GM12873 (cell line): Measurements from ENCODE around the gene TNFRSF14.

Source experiments
- TF ChIP-seq, protein P1 (sequence below): IDR thresholded peaks from 2 replicates; pipeline ENCODE4 v1.5.1; 2012; ENCODE audit warnings: low read depth, mild to moderate bottlenecking, moderate library complexity, low read length, control low read depth; ENCODE audit not compliant: insufficient read depth; ENCODE audit errors: missing control alignments

The TNFRSF14 gene

DNA sequence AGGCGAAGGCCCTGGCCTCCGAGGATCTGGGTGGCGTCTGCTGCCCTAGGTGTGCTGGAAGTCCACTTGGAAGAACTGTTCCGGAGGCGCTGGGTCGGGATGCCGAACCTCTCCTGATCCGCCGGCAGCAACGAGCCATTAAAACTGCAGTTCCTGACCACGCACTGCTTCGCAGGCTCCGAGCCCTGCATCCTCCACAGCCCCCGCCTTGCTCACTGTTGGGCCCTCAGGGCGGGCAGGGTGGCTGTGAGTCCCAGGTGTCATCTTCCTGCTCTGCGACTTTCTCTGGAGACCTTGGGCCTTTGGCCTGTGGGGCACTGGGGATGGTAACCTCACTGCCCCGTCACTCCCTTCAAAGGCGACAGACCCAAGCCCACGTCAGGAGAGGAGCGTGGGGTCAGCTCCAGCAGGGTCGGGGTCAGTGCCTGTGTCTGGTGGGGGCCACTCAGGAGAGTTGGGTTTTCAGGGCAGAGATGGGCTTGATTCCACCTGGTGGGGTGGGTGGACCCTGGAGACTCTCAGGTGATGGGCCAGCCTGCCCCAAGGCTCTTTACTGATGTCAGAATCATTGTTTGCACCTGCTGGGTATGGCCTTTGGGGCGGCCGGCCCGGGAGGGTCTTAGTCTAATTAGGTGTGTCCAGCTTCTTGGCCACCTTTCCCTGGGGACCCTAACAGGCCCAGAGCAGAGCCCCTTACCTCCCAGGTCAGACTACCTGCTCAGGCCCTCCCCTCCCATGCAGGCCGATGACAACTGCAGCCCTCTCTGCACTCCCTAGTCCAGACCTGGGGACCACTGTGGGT lies 33.5 kb downstream of the TNFRSF14 start:
- TF ChIP-seq, protein P1, sequence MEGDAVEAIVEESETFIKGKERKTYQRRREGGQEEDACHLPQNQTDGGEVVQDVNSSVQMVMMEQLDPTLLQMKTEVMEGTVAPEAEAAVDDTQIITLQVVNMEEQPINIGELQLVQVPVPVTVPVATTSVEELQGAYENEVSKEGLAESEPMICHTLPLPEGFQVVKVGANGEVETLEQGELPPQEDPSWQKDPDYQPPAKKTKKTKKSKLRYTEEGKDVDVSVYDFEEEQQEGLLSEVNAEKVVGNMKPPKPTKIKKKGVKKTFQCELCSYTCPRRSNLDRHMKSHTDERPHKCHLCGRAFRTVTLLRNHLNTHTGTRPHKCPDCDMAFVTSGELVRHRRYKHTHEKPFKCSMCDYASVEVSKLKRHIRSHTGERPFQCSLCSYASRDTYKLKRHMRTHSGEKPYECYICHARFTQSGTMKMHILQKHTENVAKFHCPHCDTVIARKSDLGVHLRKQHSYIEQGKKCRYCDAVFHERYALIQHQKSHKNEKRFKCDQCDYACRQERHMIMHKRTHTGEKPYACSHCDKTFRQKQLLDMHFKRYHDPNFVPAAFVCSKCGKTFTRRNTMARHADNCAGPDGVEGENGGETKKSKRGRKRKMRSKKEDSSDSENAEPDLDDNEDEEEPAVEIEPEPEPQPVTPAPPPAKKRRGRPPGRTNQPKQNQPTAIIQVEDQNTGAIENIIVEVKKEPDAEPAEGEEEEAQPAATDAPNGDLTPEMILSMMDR, result no peak

DNA sequence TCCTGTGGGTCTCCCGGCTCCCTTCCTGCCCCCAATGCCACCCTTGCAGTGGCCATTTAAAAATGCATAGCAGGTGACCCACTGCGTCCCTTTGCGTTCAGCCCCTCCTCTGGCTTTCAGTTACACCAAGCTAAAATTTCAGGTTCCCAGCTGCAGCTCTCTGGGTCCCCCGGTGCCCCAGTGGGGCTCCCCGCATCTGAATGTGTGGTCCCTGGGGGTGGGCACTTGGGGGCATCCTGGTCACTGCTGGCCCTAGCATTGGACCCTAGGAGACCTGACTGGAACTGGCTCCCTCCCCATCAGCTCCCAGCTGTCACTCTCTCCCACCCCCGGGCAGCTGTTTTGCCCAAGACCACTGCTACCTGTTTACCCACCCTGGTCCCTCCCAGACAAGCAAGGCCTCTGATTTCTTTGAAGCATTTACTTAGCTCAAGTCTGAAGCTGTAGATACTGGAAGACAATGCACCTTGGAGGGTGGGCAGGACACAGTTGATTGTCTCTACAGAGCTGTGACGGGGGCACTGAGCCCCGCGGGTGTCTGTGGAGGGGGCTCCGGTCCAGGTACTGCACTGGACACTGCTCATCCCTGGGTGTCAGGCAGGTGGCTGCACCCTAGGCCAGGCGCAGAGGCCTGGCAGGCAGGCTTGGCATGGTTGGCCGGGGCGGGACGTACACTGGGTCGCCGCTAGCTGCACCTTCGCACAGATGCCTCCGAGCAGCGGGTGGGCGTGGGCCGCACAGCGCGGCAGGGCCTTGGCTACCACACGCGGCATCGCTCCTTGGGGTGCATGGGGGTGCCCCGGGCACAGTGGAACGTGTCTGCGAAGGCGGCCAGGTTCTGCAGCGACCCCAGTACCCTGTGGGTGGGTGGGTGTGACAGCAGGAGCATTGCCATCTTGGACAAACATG lies 34.3 kb downstream of the TNFRSF14 start:
- TF ChIP-seq, protein P1, result no peak

GRCh38 chr1:2591233-2591580 lies 35.0 kb downstream of the TNFRSF14 start:
- TF ChIP-seq, protein P1, result no peak

GRCh38 chr1:2591581-2592261 lies 35.5 kb downstream of the TNFRSF14 start:
- TF ChIP-seq, protein P1, result no peak

DNA sequence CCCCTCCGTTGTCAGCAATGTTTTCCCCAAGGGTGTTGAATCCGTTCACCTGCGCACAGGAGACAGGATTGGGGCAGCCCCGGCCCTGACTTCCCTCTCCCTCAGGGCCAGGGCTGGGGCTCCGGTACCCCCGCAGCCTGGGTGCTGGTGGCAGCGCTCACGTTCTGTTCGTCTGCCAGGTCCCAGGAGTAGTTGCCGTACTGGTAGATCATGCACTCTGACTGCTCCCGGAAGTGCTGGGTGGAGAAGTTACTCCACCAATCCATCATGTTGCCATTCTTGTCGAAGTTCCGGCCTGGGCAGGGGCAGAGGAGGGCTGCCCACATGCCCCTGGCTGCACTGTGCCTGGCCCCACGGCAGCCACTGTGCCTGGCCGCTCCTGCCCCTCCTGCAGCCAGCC lies 36.5 kb downstream of the TNFRSF14 start:
- TF ChIP-seq, protein P1, result no peak

- TF ChIP-seq, protein P1, result no peak
Measured at GRCh38 chr1:2593251-2593878, 37.2 kb downstream of the TNFRSF14 start.
